HepG2 (cell line): Measurements from ENCODE around the gene MAGI1. TPM values are rescaled to one million over a fixed set of nuclear protein-coding genes. Genes with fewer than 3 reads are reported as not detected.

Experiments used
- ATAC-seq: fragments of 200-7000 bp; cut with Tn5 transposase; 3 replicates; pipeline ENCODE4 v1.9.1; 2020; ENCODE audit warnings: mild to moderate bottlenecking, moderate library complexity
- BruUV-seq: library from RNA; stranded (reverse); fragments of 400-500 nt; replicated peaks from 2 replicates; lab custom pipeline; 2021; lab: Mats Ljungman, UMichigan
- CTCF ChIA-PET: fragments of 300-600 bp; formaldehyde crosslinking; extraction: SDS; loops from one replicate; lab custom pipeline; 2021; ENCODE audit warnings: low total read pairs, inconsistent platforms, low intra/inter-chr PET ratio; lab: Yijun Ruan, JAX
- POLR2A ChIA-PET: fragments of 350-600 bp; sonication (Branson Sonifier 250); formaldehyde crosslinking; loops from one replicate; lab custom pipeline; 2020; ENCODE audit warnings: antibody characterized with exemption, inconsistent platforms; lab: Yijun Ruan, JAX
- DNase-seq: peaks from one replicate; pipeline ENCODE4 v3.0.0-alpha.2; 2015; ENCODE audit warnings: low spot score
- FAIRE-seq: peaks from 3 replicates; lab custom pipeline; 2011; peaks lifted over from hg19 to GRCh38; lab: Jason Lieb, UNC
- H2AFZ ChIP-seq: one replicate; pipeline ENCODE4 v1.6.1; 2011; ENCODE audit warnings: low read length, inconsistent platforms
- H3K27ac ChIP-seq: fragments of 300-600 bp; 3 replicates; pipeline ENCODE4 v1.8.0; 2011; ENCODE audit warnings: mixed run types, mild to moderate bottlenecking, mixed read lengths, low read length, inconsistent platforms; ENCODE audit not compliant: insufficient read depth; ENCODE audit errors: extremely low read length
- H3K27me3 ChIP-seq, 2 experiments: fragments of 200-600 bp in 1 of 2; 2 replicates in 1 of 2; 3 replicates in 1 of 2; pipeline versions ENCODE4 v1.6.0 to v1.8.0; 2011; ENCODE audit warnings: low read length in 2 of 2, mild to moderate bottlenecking in 2 of 2, moderate library complexity in 2 of 2, inconsistent platforms in 1 of 2; ENCODE audit not compliant: insufficient read depth in 2 of 2, control insufficient read depth in 1 of 2
- H3K36me3 ChIP-seq, 2 experiments: fragments of 200-600 bp in 1 of 2; replicated peaks in 1 of 2; 2 replicates in 1 of 2; 3 replicates in 1 of 2; pipeline versions ENCODE4 v1.5.1 to v1.8.0; 2011; ENCODE audit warnings: low read length in 2 of 2, inconsistent platforms in 1 of 2; ENCODE audit not compliant: insufficient read depth in 2 of 2, control insufficient read depth in 1 of 2
- H3K4me1 ChIP-seq: 2 replicates; pipeline ENCODE4 v1.5.1; 2012; ENCODE audit warnings: low read length, inconsistent platforms; ENCODE audit not compliant: insufficient read depth
- H3K4me2 ChIP-seq: 2 replicates; pipeline ENCODE4 v1.6.0; 2011; ENCODE audit warnings: low read depth, low read length, inconsistent platforms
- H3K4me3 ChIP-seq, 3 experiments: fragments of 200-600 bp in 1 of 3; sonication (generic), shearing (Covaris generic) in 1 of 3; replicated peaks in 1 of 3; 2 replicates each; pipeline ENCODE4 v1.5.1; 2011 to 2016; ENCODE audit warnings: low read length in 3 of 3, inconsistent platforms in 2 of 3, low read depth in 2 of 3, mild to moderate bottlenecking in 2 of 3, control low read depth in 1 of 3, mixed read lengths in 1 of 3; ENCODE audit not compliant: insufficient read depth in 1 of 3
- H3K79me2 ChIP-seq: one replicate; pipeline ENCODE4 v1.6.1; 2011; ENCODE audit warnings: low read length, inconsistent platforms; ENCODE audit not compliant: insufficient read depth
- H3K9ac ChIP-seq: 2 replicates; pipeline ENCODE4 v1.6.0; 2011; ENCODE audit warnings: mild to moderate bottlenecking, low read depth, low read length, inconsistent platforms; ENCODE audit not compliant: insufficient read depth
- H3K9me3 ChIP-seq: 2 replicates; pipeline ENCODE4 v1.5.1; 2012; ENCODE audit warnings: mild to moderate bottlenecking, low read length
- H4K20me1 ChIP-seq: 2 replicates; pipeline ENCODE4 v1.6.0; 2011; ENCODE audit warnings: inconsistent platforms, mild to moderate bottlenecking, low read length, moderate library complexity; ENCODE audit not compliant: insufficient read depth
- MAFG ChIP-seq: sonication (generic); formaldehyde crosslinking; IDR thresholded peaks from 2 replicates; pipeline ENCODE4 v1.5.1; 2020; ENCODE audit warnings: mild to moderate bottlenecking, missing genetic modification reagents
- MTF1 ChIP-seq: sonication (generic); formaldehyde crosslinking; IDR thresholded peaks from 2 replicates; pipeline ENCODE4 v1.5.0; 2020; ENCODE audit warnings: missing genetic modification reagents
- TCF7L2 ChIP-seq: IDR thresholded peaks from 2 replicates; pipeline ENCODE4 v1.6.1; 2011; ENCODE audit warnings: mild to moderate bottlenecking, low read depth, low read length, moderate library complexity
- WIZ ChIP-seq: sonication (generic); formaldehyde crosslinking; IDR thresholded peaks from 2 replicates; pipeline ENCODE4 v1.5.1; 2020; ENCODE audit warnings: mild to moderate bottlenecking, missing genetic modification reagents
- ZNF101 ChIP-seq: sonication (generic); formaldehyde crosslinking; IDR thresholded peaks from 2 replicates; pipeline ENCODE4 v1.4.0; 2020; ENCODE audit warnings: mild to moderate bottlenecking, low read depth, missing genetic modification reagents, borderline replicate concordance
- ZNF12 ChIP-seq: sonication (generic); formaldehyde crosslinking; IDR thresholded peaks from 2 replicates; pipeline ENCODE4 v1.5.0; 2020; ENCODE audit warnings: missing genetic modification reagents
- ZNF75D ChIP-seq: sonication (generic); formaldehyde crosslinking; IDR thresholded peaks from 2 replicates; pipeline ENCODE4 v1.8.1; 2023; ENCODE audit warnings: missing genetic modification reagents, mild to moderate bottlenecking, borderline replicate concordance
- ZNF773 ChIP-seq: sonication (generic); formaldehyde crosslinking; IDR thresholded peaks from 2 replicates; pipeline ENCODE4 v1.4.0; 2020; ENCODE audit warnings: missing genetic modification reagents, borderline replicate concordance
- WGBS: methylation state at CpG from one replicate; pipeline ENCODE4 v1.1.6; 2017; ENCODE audit warnings: low lambda C conversion rate; 5-methylcytosine and 5-hydroxymethylcytosine counted together
- in situ Hi-C: cut with HindIII; loops from 2 replicates; pipeline ENCODE4 v1.10.0; 2017; ENCODE audit warnings: low pct_unique_long_range_greater_than_20kb; ENCODE audit not compliant: extremely low pct_ligation_motif_present
- intact Hi-C: fragments of 100-400 bp; cut with micrococcal nuclease; formaldehyde crosslinking; loops from one replicate; pipeline ENCODE4 v1.10.0; 2022; ENCODE audit not compliant: unreplicated experiment
- polyA plus RNA-seq, 8 experiments: library from polyadenylated mRNA; depleted of rRNA in 3 of 8; stranded (reverse) in 7 of 8; unstranded in 1 of 8; fragments of >200 nt; fragmentation: Illumina TruSeq in 4 of 8; extraction: Trizol in 4 of 8; gene quantifications; 2 replicates each; pipeline versions ENCODE4 v1.2.1 to v1.2.3, GENCODE V29; 2011 to 2016; ENCODE audit warnings: low read depth in 4 of 8, missing spikeins in 1 of 8, mixed read lengths in 1 of 8; ENCODE audit not compliant: insufficient read depth in 1 of 8
- total RNA-seq, 5 experiments: library from RNA; depleted of rRNA; stranded (reverse); fragments of >200 nt; fragmentation: Illumina TruSeq; extraction: Trizol; gene quantifications; 2 replicates each; pipeline ENCODE4 v1.2.3, GENCODE V29; 2016; ENCODE audit warnings: low read depth in 1 of 5
- TF ChIP-seq, protein P1 (sequence below): fragments of 450-650 bp; IDR thresholded peaks from 2 replicates; pipeline ENCODE4 v1.6.1; 2016
- TF ChIP-seq, protein P2 (sequence below): IDR thresholded peaks from 2 replicates; pipeline ENCODE4 v1.6.1; 2012; ENCODE audit warnings: inconsistent platforms

The MAGI1 gene
- total and polyA plus RNA-seq, 2 of the 13 experiments (the other 11 are each of a cell fraction or from before 2014, with no cell fraction given) = 22.2 to 26.0 TPM

DNA sequence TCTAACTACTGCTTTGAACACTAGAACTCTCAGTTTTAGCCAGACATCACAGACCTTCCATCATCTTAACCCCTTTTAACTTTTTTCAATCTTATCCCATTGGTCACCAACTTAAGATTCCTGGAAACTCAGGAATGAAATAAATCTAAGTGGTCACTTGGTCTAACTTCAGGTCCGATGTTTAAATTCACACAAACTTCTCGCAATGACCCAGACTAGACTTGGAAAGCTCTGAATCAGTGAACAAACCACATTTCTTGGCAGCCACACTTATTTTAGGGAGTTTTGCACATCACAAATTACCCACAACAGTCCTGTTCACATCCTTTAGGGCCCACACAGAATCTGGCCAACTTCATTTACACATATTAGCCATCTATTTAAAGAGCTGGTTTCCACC is 118.9 kb downstream of the MAGI1 start (continued):
- no peak for TF ChIP-seq ZNF773 (CRISPR knock-in tag)
- TF ChIP-seq TCF7L2 = no peak
- TF ChIP-seq WIZ (CRISPR knock-in tag) = no peak
- TF ChIP-seq ZNF75D (CRISPR knock-in tag) = no peak
- no peak for TF ChIP-seq ZNF12

DNA sequence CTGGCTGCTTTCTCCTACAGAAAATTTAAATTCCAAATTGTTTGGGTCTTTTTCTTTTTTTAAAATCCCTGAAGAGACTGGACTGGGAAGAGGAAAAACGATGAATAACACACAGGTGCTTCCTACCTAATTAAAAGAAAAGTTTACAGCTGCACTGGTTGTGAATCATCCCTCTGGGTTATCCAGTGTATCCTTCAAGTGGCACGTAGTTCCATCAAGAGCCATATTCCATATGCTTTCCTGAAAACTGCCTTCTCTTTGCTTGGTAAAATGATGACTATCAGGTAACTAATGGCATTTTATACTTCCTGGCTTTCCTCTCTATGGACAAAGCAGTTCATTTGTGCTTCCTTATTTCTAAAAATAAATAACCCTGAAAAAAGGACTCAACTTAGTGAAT is 123.2 kb downstream of the MAGI1 start:
- DNase-seq (no peak), ATAC-seq (no peak), FAIRE-seq (no peak)
- peaks cover 12% of the 10 kb centered on the region for H3K9me3 ChIP-seq
- 98% methylated on average over 2 of the region's 2 CpGs for WGBS
- no peak overlapping the region for H3K4me3 ChIP-seq
- no peak overlapping the region for H3K27ac ChIP-seq
- in situ Hi-C loops = no loop called here
- peaks cover 20% of the 10 kb centered on the region for H4K20me1 ChIP-seq
- H3K36me3 ChIP-seq = no peaks in the 10 kb centered on the region
- no peak for TF ChIP-seq MTF1 (CRISPR knock-in tag)
- TF ChIP-seq ZNF101 (CRISPR knock-in tag) = no peak
- TF ChIP-seq, protein P1, sequence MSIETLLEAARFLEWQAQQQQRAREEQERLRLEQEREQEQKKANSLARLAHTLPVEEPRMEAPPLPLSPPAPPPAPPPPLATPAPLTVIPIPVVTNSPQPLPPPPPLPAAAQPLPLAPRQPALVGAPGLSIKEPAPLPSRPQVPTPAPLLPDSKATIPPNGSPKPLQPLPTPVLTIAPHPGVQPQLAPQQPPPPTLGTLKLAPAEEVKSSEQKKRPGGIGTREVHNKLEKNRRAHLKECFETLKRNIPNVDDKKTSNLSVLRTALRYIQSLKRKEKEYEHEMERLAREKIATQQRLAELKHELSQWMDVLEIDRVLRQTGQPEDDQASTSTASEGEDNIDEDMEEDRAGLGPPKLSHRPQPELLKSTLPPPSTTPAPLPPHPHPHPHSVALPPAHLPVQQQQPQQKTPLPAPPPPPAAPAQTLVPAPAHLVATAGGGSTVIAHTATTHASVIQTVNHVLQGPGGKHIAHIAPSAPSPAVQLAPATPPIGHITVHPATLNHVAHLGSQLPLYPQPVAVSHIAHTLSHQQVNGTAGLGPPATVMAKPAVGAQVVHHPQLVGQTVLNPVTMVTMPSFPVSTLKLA = no peak
- TF ChIP-seq MAFG = no peak
- TF ChIP-seq, protein P2, sequence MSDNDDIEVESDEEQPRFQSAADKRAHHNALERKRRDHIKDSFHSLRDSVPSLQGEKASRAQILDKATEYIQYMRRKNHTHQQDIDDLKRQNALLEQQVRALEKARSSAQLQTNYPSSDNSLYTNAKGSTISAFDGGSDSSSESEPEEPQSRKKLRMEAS = no peak
- ChIA-PET POLR2A (no interaction called here), CTCF (no interaction called here)
- BruUV-seq = no TSS peak
- no peaks in the 10 kb centered on the region for H3K27me3 ChIP-seq
- no peak overlapping the region for H2AFZ ChIP-seq
- H3K79me2 ChIP-seq = peaks cover 80% of the 10 kb centered on the region
- intact Hi-C loops = loop anchor here (10.0 kb wide), 1 partner anchor 131 kb away; no protein-coding TSS in a partner anchor
- peaks cover 7% of the 10 kb centered on the region for H3K4me1 ChIP-seq
- no peak overlapping the region for H3K9ac ChIP-seq
- no peak overlapping the region for H3K4me2 ChIP-seq
